ENCODE data around the gene SIPA1.
"Not testable (repeated sequence)": the region's sequence is repeated elsewhere in the genome, so short reads cannot be mapped to it uniquely, and the experiment has no call there.

Gene SIPA1

DNA sequence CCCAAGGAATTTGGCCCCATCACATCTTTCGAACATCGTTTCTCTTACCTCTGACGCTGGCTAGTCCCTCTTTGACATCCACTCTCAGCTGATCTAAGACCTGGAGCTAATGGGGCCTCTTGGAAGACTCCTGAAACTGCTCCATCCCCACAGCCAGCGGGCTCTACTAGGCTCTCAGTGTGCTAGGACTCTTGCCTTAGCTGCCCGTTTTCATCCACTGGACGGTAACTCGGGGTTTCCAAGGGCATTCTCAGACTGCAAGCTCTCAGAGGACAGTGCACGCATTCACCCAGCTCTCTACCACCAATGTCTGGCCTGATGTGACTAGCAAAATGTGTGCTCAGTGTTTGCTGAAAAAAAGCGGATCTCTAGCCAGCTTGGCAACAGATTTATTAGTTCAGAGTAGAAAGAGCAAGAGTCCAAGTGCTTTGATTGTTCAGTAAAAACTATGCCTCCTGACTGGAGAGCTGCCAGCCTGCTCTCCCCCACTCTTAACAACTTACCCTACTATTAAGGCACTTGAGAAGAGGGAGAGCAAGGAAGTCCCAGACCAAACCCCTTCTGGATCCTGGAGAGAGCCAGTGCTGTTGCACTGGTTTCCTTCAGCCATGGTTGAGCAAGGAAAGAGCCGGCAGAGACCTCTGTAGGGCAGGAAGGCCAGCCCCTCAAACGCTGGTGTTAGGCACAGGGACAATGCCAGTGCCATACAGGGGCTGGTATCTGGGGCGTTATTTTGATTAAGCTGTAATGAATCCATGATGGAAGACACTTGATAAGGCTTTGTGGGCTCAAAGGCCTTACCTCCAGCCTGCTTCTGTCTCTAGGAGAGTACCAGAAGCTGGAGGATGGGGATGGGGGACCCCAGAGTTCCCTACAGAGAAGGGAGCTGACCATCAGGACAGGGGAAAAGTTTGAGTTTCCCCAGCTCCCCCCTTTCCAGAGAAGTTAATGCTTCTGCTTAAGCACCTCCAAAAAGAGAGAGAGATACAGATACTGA lies 15.6 kb downstream of the SIPA1 start:
- Histone ChIP-seq H3K4me3 (ENCODE audit: insufficient read length, low read depth) (peak overlapping the region; percentile 62), H3K36me3 (ENCODE audit: insufficient read depth, insufficient read length, low read length) (peaks cover 83% of the 10 kb centered on the region), H3K27me3 (ENCODE audit: insufficient read depth, insufficient read length) (peaks cover 3% of the 10 kb centered on the region), H3K4me1 (ENCODE audit: insufficient read depth, insufficient read length) (peaks cover 27% of the 10 kb centered on the region), H3K9me3 (ENCODE audit: insufficient read depth, low read length) (no peaks in the 10 kb centered on the region), H3K9ac (ENCODE audit: insufficient read length, low read depth) (peak overlapping the region; percentile 65)
- no peak for DNase-seq (ENCODE audit: low read depth, low spot score)
- TF ChIP-seq SUZ12 (IDR thresholded peaks at IDR 0.05; ENCODE audit: extremely low read depth, insufficient read depth, insufficient read length) (no peak), YY1 (IDR thresholded peaks at IDR 0.05; ENCODE audit: insufficient read depth, insufficient read length) (no peak), ZNF274 (IDR thresholded peaks at IDR 0.05; ENCODE audit: low read depth, low read length) (no peak)

DNA sequence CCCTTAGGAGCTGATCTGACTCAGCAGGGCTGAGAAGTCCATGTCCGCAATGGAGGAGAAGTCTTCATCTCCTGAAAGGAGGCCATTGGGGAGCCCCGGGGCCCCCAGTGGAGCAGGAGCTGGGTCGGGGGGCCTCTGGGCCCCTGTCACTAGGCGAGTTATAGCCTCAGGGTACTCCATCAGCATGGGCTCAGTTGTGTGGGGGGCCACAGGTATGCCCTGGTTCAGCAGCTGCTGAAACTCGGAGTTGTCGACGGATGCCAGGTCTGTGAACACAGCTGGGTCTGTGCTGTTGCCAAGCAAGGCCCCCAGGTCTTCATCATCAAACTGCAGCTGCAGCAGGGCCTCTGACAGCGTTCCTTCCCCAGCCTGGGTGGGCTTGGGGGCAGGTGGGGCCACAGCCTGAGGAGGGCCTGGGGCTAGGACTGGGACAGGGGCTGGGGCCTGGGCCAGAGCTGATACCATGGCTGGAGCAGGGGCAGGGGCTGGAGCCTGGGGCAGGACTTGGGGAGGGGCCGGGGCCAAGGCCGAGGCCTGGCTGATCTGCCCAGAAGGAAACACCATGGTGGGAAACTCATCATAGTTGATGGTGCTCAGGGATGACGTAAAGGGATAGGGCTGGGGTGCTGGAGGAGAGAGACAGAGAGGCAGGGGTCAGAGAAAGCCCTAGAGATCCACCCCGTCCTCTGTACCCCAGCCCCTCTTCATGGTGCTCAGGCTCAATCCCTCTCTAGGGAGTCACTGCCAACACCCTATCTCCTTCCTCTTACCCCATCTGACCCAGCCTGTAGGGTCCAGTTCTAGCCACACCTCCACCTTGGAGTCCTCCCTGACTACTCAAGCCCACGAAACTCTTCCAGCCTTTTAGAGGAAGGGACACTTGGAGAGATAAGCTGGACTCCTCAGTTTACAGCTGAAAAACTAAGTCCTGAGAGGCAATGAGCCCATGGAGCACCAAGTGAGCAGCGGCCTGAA lies 16.8 kb downstream of the SIPA1 start:
- Histone ChIP-seq H3K36me3 (ENCODE audit: insufficient read depth, insufficient read length, low read length) (peaks cover 84% of the 10 kb centered on the region), H3K9ac (ENCODE audit: insufficient read length, low read depth) (no peak overlapping the region), H3K27me3 (ENCODE audit: insufficient read depth, insufficient read length) (peaks cover 3% of the 10 kb centered on the region), H3K4me3 (ENCODE audit: insufficient read length, low read depth) (no peak overlapping the region), H3K4me1 (ENCODE audit: insufficient read depth, insufficient read length) (peaks cover 24% of the 10 kb centered on the region), H3K9me3 (ENCODE audit: insufficient read depth, low read length) (no peaks in the 10 kb centered on the region)
- no peak for TF ChIP-seq ZNF274 (IDR thresholded peaks at IDR 0.05; ENCODE audit: low read depth, low read length)
- no peak for TF ChIP-seq YY1 (IDR thresholded peaks at IDR 0.05; ENCODE audit: insufficient read depth, insufficient read length)
- no peak for TF ChIP-seq SUZ12 (IDR thresholded peaks at IDR 0.05; ENCODE audit: extremely low read depth, insufficient read depth, insufficient read length)
- DNase-seq (ENCODE audit: low read depth, low spot score), result no peak

GRCh38 chr11:65655570-65656332 lies 17.9 kb downstream of the SIPA1 start:
- Histone ChIP-seq H3K4me1 (ENCODE audit: insufficient read depth, insufficient read length) (peaks cover 13% of the 10 kb centered on the region), H3K9ac (ENCODE audit: insufficient read length, low read depth) (no peak overlapping the region), H3K9me3 (ENCODE audit: insufficient read depth, low read length) (no peaks in the 10 kb centered on the region), H3K4me3 (ENCODE audit: insufficient read length, low read depth) (no peak overlapping the region), H3K27me3 (ENCODE audit: insufficient read depth, insufficient read length) (peaks cover 3% of the 10 kb centered on the region), H3K36me3 (ENCODE audit: insufficient read depth, insufficient read length, low read length) (peaks cover 87% of the 10 kb centered on the region)
- no peak for DNase-seq (ENCODE audit: low read depth, low spot score)
- no peak for TF ChIP-seq SUZ12 (IDR thresholded peaks at IDR 0.05; ENCODE audit: extremely low read depth, insufficient read depth, insufficient read length)
- TF ChIP-seq YY1 (IDR thresholded peaks at IDR 0.05; ENCODE audit: insufficient read depth, insufficient read length), result no peak
- no peak for TF ChIP-seq ZNF274 (IDR thresholded peaks at IDR 0.05; ENCODE audit: low read depth, low read length)

- TF ChIP-seq YY1 (IDR thresholded peaks at IDR 0.05; ENCODE audit: insufficient read depth, insufficient read length), result no peak
- TF ChIP-seq ZNF274 (IDR thresholded peaks at IDR 0.05; ENCODE audit: low read depth, low read length), result no peak
- Histone ChIP-seq H3K36me3 (ENCODE audit: insufficient read depth, insufficient read length, low read length) (peaks cover 87% of the 10 kb centered on the region), H3K4me1 (ENCODE audit: insufficient read depth, insufficient read length) (peaks cover 7% of the 10 kb centered on the region), H3K4me3 (ENCODE audit: insufficient read length, low read depth) (no peak overlapping the region), H3K9ac (ENCODE audit: insufficient read length, low read depth) (no peak overlapping the region), H3K9me3 (ENCODE audit: insufficient read depth, low read length) (no peaks in the 10 kb centered on the region), H3K27me3 (ENCODE audit: insufficient read depth, insufficient read length) (no peaks in the 10 kb centered on the region)
- DNase-seq (ENCODE audit: low read depth, low spot score), result no peak
Measured at GRCh38 chr11:65657426-65657825, 19.5 kb downstream of the SIPA1 start.

DNA sequence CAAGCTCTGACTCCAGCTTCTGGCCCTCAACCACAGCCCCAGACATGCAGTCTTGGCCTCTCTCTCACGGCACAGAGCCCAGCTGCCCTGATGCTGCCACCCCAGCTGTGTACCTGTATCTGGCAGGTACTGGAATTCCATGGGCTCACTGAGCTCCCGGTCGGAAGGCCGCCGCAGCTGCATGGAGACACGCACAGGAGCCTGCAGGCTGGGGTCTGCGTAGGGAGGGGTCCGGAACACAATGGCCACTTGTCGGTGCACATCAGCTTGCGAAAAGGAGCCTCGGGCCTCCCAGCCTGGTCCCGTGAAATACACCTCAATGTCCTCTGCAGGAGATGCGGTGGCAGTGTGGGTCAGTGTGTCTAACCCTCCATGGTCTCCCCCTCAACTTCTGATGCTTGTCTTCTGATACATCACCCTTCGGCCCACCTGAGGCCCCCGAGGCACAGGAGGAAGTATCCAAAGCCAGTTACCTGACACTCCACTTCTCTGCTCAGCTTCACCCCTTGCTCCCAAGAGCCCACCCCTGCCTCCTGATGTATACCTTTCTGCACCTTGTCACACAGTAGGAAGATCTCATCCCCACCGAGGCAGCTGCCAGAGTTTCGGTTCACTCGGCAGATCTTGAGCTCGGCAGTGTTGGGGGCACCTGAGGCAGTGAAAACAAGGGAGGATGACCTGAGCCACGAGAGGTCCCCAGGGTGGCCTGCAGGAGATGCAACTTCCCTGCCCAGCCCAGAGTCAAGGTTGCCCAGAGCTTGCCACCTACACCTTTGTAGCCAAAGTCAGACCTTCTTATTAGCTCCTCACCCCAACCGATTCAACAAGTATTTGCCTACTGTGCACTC lies 20.5 kb downstream of the SIPA1 start:
- no peak overlapping the region for H3K4me3 ChIP-seq (ENCODE audit: insufficient read length, low read depth)
- H3K27me3 ChIP-seq (ENCODE audit: insufficient read depth, insufficient read length), result no peaks in the 10 kb centered on the region
- no peaks in the 10 kb centered on the region for H3K9me3 ChIP-seq (ENCODE audit: insufficient read depth, low read length)
- H3K9ac ChIP-seq (ENCODE audit: insufficient read length, low read depth), result no peak overlapping the region
- peaks cover 83% of the 10 kb centered on the region for H3K36me3 ChIP-seq (ENCODE audit: insufficient read depth, insufficient read length, low read length)
- H3K4me1 ChIP-seq (ENCODE audit: insufficient read depth, insufficient read length), result peaks cover 7% of the 10 kb centered on the region
- DNase-seq (ENCODE audit: low read depth, low spot score), result no peak
- TF ChIP-seq YY1 (IDR thresholded peaks at IDR 0.05; ENCODE audit: insufficient read depth, insufficient read length) (no peak), SUZ12 (IDR thresholded peaks at IDR 0.05; ENCODE audit: extremely low read depth, insufficient read depth, insufficient read length) (no peak), ZNF274 (IDR thresholded peaks at IDR 0.05; ENCODE audit: low read depth, low read length) (no peak)

- no peak for DNase-seq (ENCODE audit: low read depth, low spot score)
- no peaks in the 10 kb centered on the region for H3K9me3 ChIP-seq (ENCODE audit: insufficient read depth, low read length)
- no peak overlapping the region for H3K4me3 ChIP-seq (ENCODE audit: insufficient read length, low read depth)
- no peaks in the 10 kb centered on the region for H3K27me3 ChIP-seq (ENCODE audit: insufficient read depth, insufficient read length)
- H3K4me1 ChIP-seq (ENCODE audit: insufficient read depth, insufficient read length), result peaks cover 7% of the 10 kb centered on the region
- H3K36me3 ChIP-seq (ENCODE audit: insufficient read depth, insufficient read length, low read length), result peaks cover 67% of the 10 kb centered on the region
- no peak overlapping the region for H3K9ac ChIP-seq (ENCODE audit: insufficient read length, low read depth)
- TF ChIP-seq ZNF274 (IDR thresholded peaks at IDR 0.05; ENCODE audit: low read depth, low read length) (no peak), YY1 (IDR thresholded peaks at IDR 0.05; ENCODE audit: insufficient read depth, insufficient read length) (no peak), SUZ12 (IDR thresholded peaks at IDR 0.05; ENCODE audit: extremely low read depth, insufficient read depth, insufficient read length) (no peak)
Measured at GRCh38 chr11:65660038-65660437, 22.1 kb downstream of the SIPA1 start.

GRCh38 chr11:65660908-65661307 lies 23.0 kb downstream of the SIPA1 start:
- H3K27me3 ChIP-seq (ENCODE audit: insufficient read depth, insufficient read length); H3K4me3 ChIP-seq (ENCODE audit: insufficient read length, low read depth); DNase-seq (ENCODE audit: low read depth, low spot score); H3K4me1 ChIP-seq (ENCODE audit: insufficient read depth, insufficient read length); H3K9ac ChIP-seq (ENCODE audit: insufficient read length, low read depth); H3K9me3 ChIP-seq (ENCODE audit: insufficient read depth, low read length): not testable (repeated sequence)
- H3K36me3 ChIP-seq (ENCODE audit: insufficient read depth, insufficient read length, low read length), result peaks cover 58% of the 10 kb centered on the region
